ENCODE measurements around the gene LRRTM4. TPM values are rescaled to one million over a fixed set of nuclear protein-coding genes. Genes with fewer than 3 reads are reported as not detected.

The LRRTM4 gene
- total and polyA plus RNA-seq, 10 of the 15 experiments (the other 5 are each of a cell fraction or from before 2014, with no cell fraction given) = 0.01 to 1.0 TPM; not detected in 8

DNA sequence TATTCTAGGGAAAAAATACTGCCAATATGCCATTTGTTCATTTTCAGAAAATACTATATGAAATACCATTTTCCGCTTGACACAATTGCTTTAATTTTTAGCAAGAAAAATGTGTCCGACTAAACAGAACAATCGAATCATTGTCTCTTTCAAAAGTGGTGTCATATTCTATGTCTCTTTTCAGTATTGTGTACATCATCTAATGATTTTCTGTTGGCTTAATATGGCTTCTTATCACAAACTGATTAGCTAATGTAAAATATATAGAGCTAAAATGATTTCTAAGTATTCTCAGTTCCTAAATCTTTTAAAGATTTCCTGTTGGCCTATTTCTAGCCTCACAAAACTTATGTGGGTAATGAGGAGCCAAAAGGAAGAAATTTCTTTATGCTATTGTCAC lies 436.6 kb downstream of the LRRTM4 start:
- RAD21 ChIA-PET (ENCODE audit: unreplicated experiment) = no interaction called here
- DNase-seq (ENCODE audit: low read depth, low spot score) = no peak
- no peaks in the 10 kb centered on the region for H3K27me3 ChIP-seq (replicated peaks in 1 of 2; ENCODE audit: control insufficient read depth in 2 of 2, insufficient read depth in 2 of 2, low read length in 1 of 2)
- H4K20me1 ChIP-seq (ENCODE audit: control insufficient read depth, insufficient read depth) = no peaks in the 10 kb centered on the region
- 56% methylated on average over 3 of the region's 3 CpGs for WGBS (ENCODE audit: insufficient coverage, insufficient replicate concordance, low lambda C conversion rate, missing lambda C conversion rate)
- no peaks in the 10 kb centered on the region for H3K36me3 ChIP-seq (ENCODE audit: control insufficient read depth in 2 of 2, insufficient read depth in 2 of 2, low read length in 1 of 2)
- H3K27ac ChIP-seq (ENCODE audit: control insufficient read depth, insufficient read depth) = no peak overlapping the region
- intact Hi-C loops (cut with micrococcal nuclease; ENCODE audit: unreplicated experiment) = no loop called here
- in situ Hi-C loops (cut with MboI) = no loop called here
- no peak for FAIRE-seq
- SMC1A ChIA-PET (ENCODE audit: uncharacterized antibody, unreplicated experiment) = no interaction called here
- no peak overlapping the region for H3K4me3 ChIP-seq
- no TSS peak for BruUV-seq (replicated peaks)
- TF ChIP-seq MXI1 (IDR thresholded peaks at IDR 0.05; ENCODE audit: low read depth, low read length) (no peak), CBFB (IDR thresholded peaks at IDR 0.05; ENCODE audit: low read depth) (no peak), MLLT1 (IDR thresholded peaks at IDR 0.05) (no peak), CHD2 (IDR thresholded peaks at IDR 0.05; ENCODE audit: borderline replicate concordance, low read depth, low read length) (no peak), JUNB (IDR thresholded peaks at IDR 0.05) (no peak), ZNF24 (IDR thresholded peaks at IDR 0.05) (no peak), RB1 (IDR thresholded peaks at IDR 0.05; ENCODE audit: borderline replicate concordance) (no peak), ETV6 (conservative IDR thresholded peaks at IDR 0.05 in 1 of 2, IDR thresholded peaks at IDR 0.05 in 1 of 2; ENCODE audit: borderline replicate concordance in 1 of 2, low read depth in 1 of 2) (no peak), HDAC2 (IDR thresholded peaks at IDR 0.05) (no peak), RUNX3 (IDR thresholded peaks at IDR 0.05; ENCODE audit: low read length) (no peak), ESRRA (IDR thresholded peaks at IDR 0.05; ENCODE audit: low read length) (no peak), E2F4 (IDR thresholded peaks at IDR 0.05; ENCODE audit: low read depth, low read length) (no peak), HDAC6 (IDR thresholded peaks at IDR 0.05; ENCODE audit: unreplicated experiment) (no peak), SREBF2 (IDR thresholded peaks at IDR 0.05; ENCODE audit: low read length) (no peak), YY1 (IDR thresholded peaks at IDR 0.05; ENCODE audit: low read depth, low read length) (no peak), MYB (IDR thresholded peaks at IDR 0.05; ENCODE audit: borderline replicate concordance, low read depth, low read length) (no peak), IRF3 (IDR thresholded peaks at IDR 0.05) (no peak), FOS (IDR thresholded peaks at IDR 0.05; ENCODE audit: borderline replicate concordance, extremely low read depth, insufficient read length) (no peak), RAD21 (IDR thresholded peaks at IDR 0.05; ENCODE audit: insufficient read depth, low read depth, low read length) (no peak), ATF7 (IDR thresholded peaks at IDR 0.05; ENCODE audit: low read depth) (no peak)
- H2AFZ ChIP-seq (ENCODE audit: control insufficient read depth, low read depth, low read length) = no peak overlapping the region
- no peaks in the 10 kb centered on the region for H3K9me3 ChIP-seq (replicated peaks; ENCODE audit: control insufficient read depth, insufficient read depth, low read length)
- H3K9ac ChIP-seq (ENCODE audit: control insufficient read depth, insufficient read depth, low read length) = no peak overlapping the region
- no peak overlapping the region for H3K4me2 ChIP-seq (ENCODE audit: control insufficient read depth, insufficient read depth)
- CTCF ChIA-PET = no interaction called here
- H3K4me1 ChIP-seq (ENCODE audit: control insufficient read depth, insufficient read depth, low read length) = no peaks in the 10 kb centered on the region
- no peak for ATAC-seq
- no peaks in the 10 kb centered on the region for H3K79me2 ChIP-seq (ENCODE audit: control insufficient read depth, insufficient read depth, low read length)
- POLR2A ChIA-PET = no interaction called here

Data from GM12878 (cell line).